H1 (cell line): ENCODE results near the gene VSIG2. TPM values are rescaled to one million over a fixed set of nuclear protein-coding genes. Genes with fewer than 3 reads are reported as not detected.

ENCODE experiments used
- CTCF ChIA-PET: fragments of 300-600 bp; sonication (Branson Sonifier 250); formaldehyde crosslinking; loops from one replicate; lab custom pipeline; 2021; ENCODE audit not compliant: partially characterized antibody; lab: Charles Lee
- POLR2A ChIA-PET: fragments of 300-600 bp; sonication (Branson Sonifier 250); formaldehyde crosslinking; loops from one replicate; lab custom pipeline; 2021; ENCODE audit warnings: inconsistent platforms; ENCODE audit not compliant: partially characterized antibody; lab: Charles Lee
- DNase-seq, 2 experiments: peaks; one replicate each; pipeline versions ENCODE4 v3.0.0 to v3.0.0-alpha.2; 2010 to 2022; ENCODE audit warnings: low spot score in 2 of 2, low read depth in 1 of 2, mixed read lengths in 1 of 2
- FAIRE-seq: peaks from 2 replicates; lab custom pipeline; 2011; peaks lifted over from hg19 to GRCh38; lab: Jason Lieb, UNC
- H2AFZ ChIP-seq: 2 replicates; pipeline ENCODE4 v1.8.1; 2012; ENCODE audit warnings: low read length, inconsistent platforms
- H2AK5ac ChIP-seq: 2 replicates; pipeline ENCODE4 v1.6.1; 2013; ENCODE audit warnings: low read depth, low read length
- H2BK120ac ChIP-seq: replicated peaks from 2 replicates; pipeline ENCODE3; 2013; ENCODE audit warnings: low read depth, low read length, inconsistent platforms
- H2BK12ac ChIP-seq: 2 replicates; pipeline ENCODE4 v1.6.1; 2013; ENCODE audit warnings: low read depth, low read length
- H2BK15ac ChIP-seq: 2 replicates; pipeline ENCODE4 v1.6.1; 2013; ENCODE audit warnings: low read length
- H2BK20ac ChIP-seq: 2 replicates; pipeline ENCODE4 v1.6.1; 2013; ENCODE audit warnings: low read length
- H2BK5ac ChIP-seq: 2 replicates; pipeline ENCODE4 v1.6.1; 2013; ENCODE audit warnings: low read depth, low read length
- H3K14ac ChIP-seq: 2 replicates; pipeline ENCODE4 v1.6.1; 2013; ENCODE audit warnings: inconsistent platforms; ENCODE audit not compliant: insufficient read length
- H3K18ac ChIP-seq: 2 replicates; pipeline ENCODE4 v1.6.1; 2013; ENCODE audit warnings: low read length; ENCODE audit errors: extremely low read depth
- H3K23ac ChIP-seq: 2 replicates; pipeline ENCODE4 v1.6.1; 2013; ENCODE audit warnings: inconsistent platforms; ENCODE audit not compliant: insufficient read length
- H3K23me2 ChIP-seq: 2 replicates; pipeline ENCODE4 v1.6.1; 2013; ENCODE audit warnings: low read depth, low read length
- H3K27ac ChIP-seq: 2 replicates; pipeline ENCODE4 v1.6.1; 2011; ENCODE audit warnings: low read depth, low read length, inconsistent platforms
- H3K27me3 ChIP-seq, 4 experiments: replicated peaks in 1 of 4; 1 replicate in 1 of 4; 2 replicates in 3 of 4; pipeline versions ENCODE4 v1.6.1 to v1.8.1; 2011 to 2013; ENCODE audit warnings: low read length in 3 of 4, mild to moderate bottlenecking in 3 of 4, inconsistent platforms in 2 of 4, mixed read lengths in 2 of 4, moderate library complexity in 1 of 4; ENCODE audit not compliant: control insufficient read depth in 3 of 4, insufficient read depth in 3 of 4; ENCODE audit errors: extremely low read depth in 1 of 4
- H3K36me3 ChIP-seq, 4 experiments: 2 replicates each; pipeline versions ENCODE4 v1.6.1 to v1.8.1; 2011 to 2013; ENCODE audit warnings: mild to moderate bottlenecking in 4 of 4, low read length in 3 of 4, moderate library complexity in 2 of 4, control low read depth in 1 of 4, inconsistent platforms in 1 of 4; ENCODE audit not compliant: insufficient read depth in 4 of 4, control insufficient read depth in 2 of 4
- H3K4ac ChIP-seq: replicated peaks from 2 replicates; pipeline ENCODE3; 2013; ENCODE audit warnings: low read length, low read depth, mixed read lengths, inconsistent platforms; ENCODE audit not compliant: insufficient read length
- H3K4me1 ChIP-seq, 4 experiments: replicated peaks in 1 of 4; 1 replicate in 1 of 4; 2 replicates in 3 of 4; pipeline versions ENCODE4 v1.6.1 to v1.8.1; 2011 to 2013; ENCODE audit warnings: low read length in 3 of 4, inconsistent platforms in 2 of 4, mixed read lengths in 1 of 4; ENCODE audit not compliant: insufficient read depth in 4 of 4, control insufficient read depth in 3 of 4
- H3K4me2 ChIP-seq, 2 experiments: 2 replicates each; pipeline versions ENCODE4 v1.6.1 to v1.8.1; 2011 to 2013; ENCODE audit warnings: low read depth in 2 of 2, low read length in 2 of 2, control low read depth in 1 of 2, inconsistent platforms in 1 of 2, mild to moderate bottlenecking in 1 of 2; ENCODE audit not compliant: insufficient read depth in 1 of 2
- H3K4me3 ChIP-seq, 4 experiments: fragments of 200-600, 300-600 bp in 1 of 4; sonication (generic), shearing (Covaris generic), sonication (Bioruptor Twin) in 1 of 4; 2 replicates each; pipeline versions ENCODE4 v1.5.1 to v1.8.1; 2011 to 2016; ENCODE audit warnings: low read length in 4 of 4, low read depth in 3 of 4, control low read depth in 2 of 4, inconsistent platforms in 2 of 4, mild to moderate bottlenecking in 2 of 4, mixed read lengths in 1 of 4, moderate library complexity in 1 of 4; ENCODE audit not compliant: insufficient read depth in 2 of 4; ENCODE audit errors: extremely low read depth in 1 of 4
- H3K56ac ChIP-seq: replicated peaks from 2 replicates; pipeline ENCODE3; 2013; ENCODE audit warnings: low read depth, mild to moderate bottlenecking, mixed read lengths, low read length, inconsistent platforms; ENCODE audit not compliant: insufficient read length
- H3K79me1 ChIP-seq: 2 replicates; pipeline ENCODE4 v1.6.1; 2013; ENCODE audit warnings: low read depth, low read length, control low read depth
- H3K79me2 ChIP-seq, 2 experiments: 2 replicates each; pipeline versions ENCODE4 v1.6.1 to v1.8.1; 2012 to 2013; ENCODE audit warnings: low read length in 2 of 2, mild to moderate bottlenecking in 2 of 2, inconsistent platforms in 1 of 2; ENCODE audit not compliant: insufficient read depth in 2 of 2, control insufficient read depth in 1 of 2
- H3K9ac ChIP-seq, 4 experiments: replicated peaks in 1 of 4; 1 replicate in 1 of 4; 2 replicates in 3 of 4; pipeline versions ENCODE4 v1.6.1 to v1.8.1; 2011 to 2013; ENCODE audit warnings: low read depth in 3 of 4, low read length in 3 of 4, control low read depth in 2 of 4, mild to moderate bottlenecking in 2 of 4, moderate library complexity in 2 of 4, inconsistent platforms in 1 of 4; ENCODE audit errors: extremely low read depth in 1 of 4
- H3K9me3 ChIP-seq, 2 experiments: 2 replicates each; pipeline versions ENCODE4 v1.6.1 to v1.8.1; 2012 to 2013; ENCODE audit warnings: mild to moderate bottlenecking in 2 of 2, moderate library complexity in 2 of 2, control low read depth in 1 of 2, inconsistent platforms in 1 of 2, low read depth in 1 of 2, low read length in 1 of 2, mixed read lengths in 1 of 2; ENCODE audit not compliant: insufficient read depth in 2 of 2
- H4K20me1 ChIP-seq, 2 experiments: replicated peaks in 1 of 2; 2 replicates each; pipeline versions ENCODE3 to v1.8.1; 2011 to 2013; ENCODE audit warnings: inconsistent platforms in 2 of 2, low read length in 2 of 2, mild to moderate bottlenecking in 1 of 2; ENCODE audit not compliant: insufficient read depth in 2 of 2, control insufficient read depth in 1 of 2
- H4K5ac ChIP-seq: 2 replicates; pipeline ENCODE4 v1.6.1; 2013; ENCODE audit warnings: low read length, low read depth, mixed read lengths, inconsistent platforms; ENCODE audit not compliant: insufficient read length
- H4K8ac ChIP-seq: 2 replicates; pipeline ENCODE4 v1.8.0; 2013; ENCODE audit warnings: mild to moderate bottlenecking, moderate library complexity, low read length, inconsistent platforms; ENCODE audit not compliant: insufficient read depth; ENCODE audit errors: extremely low read depth
- H4K91ac ChIP-seq: replicated peaks from 2 replicates; pipeline ENCODE3; 2013; ENCODE audit warnings: low read length, mixed read lengths, inconsistent platforms; ENCODE audit not compliant: insufficient read length
- ASH2L ChIP-seq: fragments of 200-600, 300-600 bp; sonication (generic); IDR thresholded peaks from one replicate; pipeline ENCODE4 v1.7.1; 2017; ENCODE audit warnings: low read length
- GABPA ChIP-seq: IDR thresholded peaks from 2 replicates; pipeline ENCODE4 v1.6.1; 2011; ENCODE audit warnings: mild to moderate bottlenecking, low read length, moderate library complexity, borderline replicate concordance; ENCODE audit not compliant: insufficient read depth
- KDM4A ChIP-seq: IDR thresholded peaks from one replicate; pipeline ENCODE4 v1.7.1; 2012; ENCODE audit warnings: low read depth, mild to moderate bottlenecking, moderate library complexity, low read length, inconsistent platforms; ENCODE audit not compliant: severe bottlenecking
- RFX5 ChIP-seq: IDR thresholded peaks from 2 replicates; pipeline ENCODE4 v1.6.1; 2011; ENCODE audit warnings: low read depth, low read length, improper control_type of control experiment, borderline replicate concordance
- SIN3A ChIP-seq, 2 experiments: IDR thresholded peaks in 1 of 2; conservative IDR thresholded peaks in 1 of 2; 2 replicates each; pipeline ENCODE4 v1.6.1; 2011 to 2012; ENCODE audit warnings: low read length in 2 of 2, improper control_type of control experiment in 1 of 2, low read depth in 1 of 2, mild to moderate bottlenecking in 1 of 2
- TAF1 ChIP-seq: IDR thresholded peaks from 2 replicates; pipeline ENCODE4 v1.6.1; 2011; ENCODE audit warnings: mild to moderate bottlenecking, low read depth, low read length
- polyA plus RNA-seq, 7 experiments: library from polyadenylated mRNA; depleted of rRNA in 3 of 7; stranded (reverse) in 5 of 7; unstranded in 2 of 7; fragments of >200 nt in 5 of 7; fragments of 200-250 nt in 2 of 7; gene quantifications; 1 replicate in 5 of 7; 2 replicates in 1 of 7; 4 replicates in 1 of 7; pipeline versions ENCODE4 v1.2.1 to v1.2.3, GENCODE V29; 2011 to 2013; ENCODE audit warnings: missing spikeins in 2 of 7, mixed read lengths in 2 of 7
- total RNA-seq: library from RNA; stranded (reverse); fragmentation: NEBNext Ultra II Directional; extraction: Animal tissue kit (Norgen Biotek cat#: 25700); gene quantifications from 2 replicates; pipeline ENCODE4 v1.2.1, GENCODE V29; 2021
- TF ChIP-seq, protein P1 (sequence below): IDR thresholded peaks from 2 replicates; pipeline ENCODE4 v1.6.1; 2011; ENCODE audit warnings: low read length, improper control_type of control experiment

Gene VSIG2
- total and polyA plus RNA-seq, 2 of the 8 experiments (the other 6 are each of a cell fraction or from before 2014, with no cell fraction given): 0.18 TPM; not detected in 1

DNA sequence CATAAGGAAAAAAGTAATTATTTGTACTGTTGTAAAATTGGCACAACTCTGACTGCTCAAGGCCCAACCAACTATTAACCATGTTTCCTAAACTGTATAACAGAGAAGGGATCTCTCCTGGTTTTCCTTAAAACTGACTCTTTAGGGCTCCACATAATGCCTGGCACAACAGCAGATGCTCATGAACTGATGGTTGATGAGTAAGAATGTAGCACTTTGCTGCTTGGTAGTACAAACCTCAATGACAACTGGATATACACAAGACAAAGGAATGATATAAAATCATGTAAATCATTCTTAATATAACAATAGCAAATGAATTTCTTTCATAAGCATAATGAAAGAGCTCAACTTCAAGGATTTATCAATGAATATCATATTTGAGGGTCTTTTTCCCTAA, 36.5 kb upstream of the VSIG2 start:
- FAIRE-seq (no peak), DNase-seq (no peak)
- CTCF ChIA-PET: interaction anchor here (0.6 to 3.8 kb wide), 5 partner anchors 10 to 367 kb away, joined by 3 to 14 read pairs (median 6); no protein-coding TSS in a partner anchor
- Histone ChIP-seq H3K23ac (no peak overlapping the region), H4K5ac (no peak overlapping the region), H3K4ac (no peak overlapping the region), H3K79me1 (peaks cover 9% of the 10 kb centered on the region; the same call in 1 of the 2 replicates), H2BK20ac (no peak overlapping the region), H2AFZ (no peak overlapping the region), H3K27me3 (no peaks in the 10 kb centered on the region), H3K9ac (no peak overlapping the region), H3K36me3 (no peaks in the 10 kb centered on the region), H3K4me3 (no peak overlapping the region), H4K20me1 (peaks cover 14 to 19% of the 10 kb centered on the region in 2 experiments), H3K23me2 (no peaks in the 10 kb centered on the region), H3K27ac (no peak overlapping the region), H2AK5ac (no peak overlapping the region), H3K56ac (no peak overlapping the region), H3K4me1 (peaks cover 3 to 20% (median 7%) of the 10 kb centered on the region in 4 experiments; a peak in 6 of 7 replicates), H3K79me2 (peaks cover 21 to 91% of the 10 kb centered on the region in 2 experiments), H3K18ac (no peak overlapping the region), H4K8ac (no peak overlapping the region), H2BK12ac (no peak overlapping the region), H2BK5ac (no peak overlapping the region), H3K4me2 (no peak overlapping the region), H4K91ac (no peak overlapping the region), H3K14ac (no peak overlapping the region), H2BK15ac (no peak overlapping the region), H2BK120ac (no peak overlapping the region), H3K9me3 (no peaks in the 10 kb centered on the region)
- TF ChIP-seq RFX5 (no peak), ASH2L (no peak), KDM4A (no peak), TAF1 (no peak), SIN3A (conservative IDR thresholded peaks at IDR 0.05 in 1 of 2, IDR thresholded peaks at IDR 0.05 in 1 of 2; ENCODE audit: low read depth in 1 of 2, low read length in 2 of 2) (no peak), GABPA (no peak)
- TF ChIP-seq, protein P1, sequence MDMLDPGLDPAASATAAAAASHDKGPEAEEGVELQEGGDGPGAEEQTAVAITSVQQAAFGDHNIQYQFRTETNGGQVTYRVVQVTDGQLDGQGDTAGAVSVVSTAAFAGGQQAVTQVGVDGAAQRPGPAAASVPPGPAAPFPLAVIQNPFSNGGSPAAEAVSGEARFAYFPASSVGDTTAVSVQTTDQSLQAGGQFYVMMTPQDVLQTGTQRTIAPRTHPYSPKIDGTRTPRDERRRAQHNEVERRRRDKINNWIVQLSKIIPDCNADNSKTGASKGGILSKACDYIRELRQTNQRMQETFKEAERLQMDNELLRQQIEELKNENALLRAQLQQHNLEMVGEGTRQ: no peak
- POLR2A ChIA-PET: interaction anchor here (1.4 to 4.5 kb wide), 2 partner anchors 9 to 11 kb away, joined by 3 to 23 read pairs; partner anchors contain the start of gene MSANTD2
